ENCODE data around the gene CPNE6. TPM values are rescaled to one million over a fixed set of nuclear protein-coding genes. Genes with fewer than 3 reads are reported as not detected.

Gene CPNE6
- total and polyA plus RNA-seq, 2 of the 13 experiments (the other 11 are each of a cell fraction or from before 2014, with no cell fraction given), result not detected

GRCh38 chr14:24051789-24052655 lies 19.3 kb upstream of the CPNE6 start, which contains the start of gene CARMIL3 (continued):
- TF ChIP-seq KAT7 (CRISPR knock-in tag; IDR thresholded peaks at IDR 0.05; ENCODE audit: borderline replicate concordance) (peak; percentile 72; the same call in 1 of the 2 replicates), SNAPC2 (CRISPR knock-in tag; IDR thresholded peaks at IDR 0.05) (no peak), NFKB2 (CRISPR knock-in tag; IDR thresholded peaks at IDR 0.05; ENCODE audit: borderline replicate concordance) (peak; percentile 91), ZNF570 (CRISPR knock-in tag; IDR thresholded peaks at IDR 0.05; ENCODE audit: borderline replicate concordance) (no peak), ZNF597 (CRISPR knock-in tag; IDR thresholded peaks at IDR 0.05) (0 out of 2 replicates have a peak, but pooled peaks have one; percentile 55), ZNF414 (CRISPR knock-in tag; IDR thresholded peaks at IDR 0.05) (peak; percentile 73; the same call in 1 of the 2 replicates), KDM5A (IDR thresholded peaks at IDR 0.05; ENCODE audit: borderline replicate concordance, low read length) (no peak), CREBL2 (CRISPR knock-in tag; IDR thresholded peaks at IDR 0.05; ENCODE audit: borderline replicate concordance) (peak; percentile 32; the same call in 1 of the 2 replicates), ZNF784 (CRISPR knock-in tag; IDR thresholded peaks at IDR 0.05; ENCODE audit: borderline replicate concordance) (peak; percentile 33; the same call in 1 of the 2 replicates), DRAP1 (CRISPR knock-in tag; IDR thresholded peaks at IDR 0.05) (peak; percentile 59), ZFP90 (CRISPR knock-in tag; IDR thresholded peaks at IDR 0.05; ENCODE audit: borderline replicate concordance) (peak; percentile 98), ZNF256 (CRISPR knock-in tag; conservative IDR thresholded peaks at IDR 0.05) (peak; percentile 77; the same call in 1 of the 2 replicates), THAP7 (CRISPR knock-in tag; IDR thresholded peaks at IDR 0.05) (0 out of 2 replicates have a peak, but pooled peaks have one; percentile 5), JUN (CRISPR knock-in tag; IDR thresholded peaks at IDR 0.05) (peak; percentile 69; the same call in 1 of the 2 replicates), SNAI1 (CRISPR knock-in tag; IDR thresholded peaks at IDR 0.05; ENCODE audit: borderline replicate concordance) (no peak; the same call in 1 of the 2 replicates), ZNF280B (CRISPR knock-in tag; IDR thresholded peaks at IDR 0.05; ENCODE audit: borderline replicate concordance) (peak; percentile 83; the same call in 1 of the 2 replicates), SOX13 (IDR thresholded peaks at IDR 0.05) (peak; percentile 7; the same call in 1 of the 2 replicates), SOX13 (CRISPR knock-in tag; conservative IDR thresholded peaks at IDR 0.05 in 1 of 2, IDR thresholded peaks at IDR 0.05 in 1 of 2) (peak in 1 of 2 experiments; percentile 50; a peak in 2 of 4 replicates), KDM4B (CRISPR knock-in tag; IDR thresholded peaks at IDR 0.05) (peak; percentile 84; the same call in 1 of the 2 replicates), IRF2 (CRISPR knock-in tag; IDR thresholded peaks at IDR 0.05) (no peak; the same call in 1 of the 2 replicates), IKZF1 (IDR thresholded peaks at IDR 0.05) (no peak), ZNF792 (CRISPR knock-in tag; IDR thresholded peaks at IDR 0.05) (peak; percentile 79; the same call in 1 of the 2 replicates), ZNF644 (CRISPR knock-in tag; IDR thresholded peaks at IDR 0.05; ENCODE audit: low read depth) (no peak)

All from HepG2 (cell line).